ENCODE data around the gene IGSF3.
"Not testable (repeated sequence)": the region's sequence is repeated elsewhere in the genome, so short reads cannot be mapped to it uniquely, and the experiment has no call there.

Gene IGSF3

DNA sequence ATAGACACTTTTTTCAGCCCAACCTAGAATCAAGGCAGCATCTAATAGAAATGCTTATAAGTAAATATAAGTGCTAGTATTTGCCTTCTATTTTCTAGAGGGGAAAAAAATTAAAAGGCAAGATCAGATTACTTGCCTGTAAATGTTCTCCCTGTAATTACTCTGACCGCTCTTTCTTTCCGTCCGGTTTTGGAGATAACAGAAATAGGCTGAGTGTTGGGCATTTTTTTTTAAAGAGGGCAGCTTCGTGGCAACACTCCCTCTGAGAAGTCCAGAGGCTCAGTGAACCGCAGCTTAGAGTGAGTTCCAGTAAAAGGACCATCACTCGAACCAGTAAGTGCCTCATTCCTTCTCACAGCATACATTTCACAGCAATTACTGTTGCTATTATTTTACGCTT is 40.6 kb downstream of the IGSF3 start:
- DNase-seq = not testable (repeated sequence)

- not testable (repeated sequence) for DNase-seq
Measured at GRCh38 chr1:116625155-116625554, 42.4 kb downstream of the IGSF3 start.

DNA sequence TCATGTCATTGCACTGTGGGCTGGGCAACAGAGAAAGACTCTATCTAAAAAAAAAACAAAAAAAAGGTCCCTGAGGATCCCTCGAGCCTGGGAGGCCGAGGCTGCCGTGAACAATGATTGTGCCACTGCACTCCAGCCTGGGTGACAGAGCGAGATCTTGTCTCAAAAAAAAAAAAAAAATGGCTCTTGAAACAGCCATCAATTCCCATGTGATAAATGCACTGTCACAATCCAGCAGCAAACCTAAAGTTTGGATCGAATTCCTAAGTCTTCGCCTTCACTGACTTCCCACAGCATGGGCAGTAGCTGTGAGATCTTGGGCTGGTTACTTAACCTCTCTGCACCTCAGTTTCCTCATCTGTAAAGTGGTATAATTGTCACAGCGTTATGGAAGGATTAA is 43.5 kb downstream of the IGSF3 start:
- no peak for DNase-seq

DNA sequence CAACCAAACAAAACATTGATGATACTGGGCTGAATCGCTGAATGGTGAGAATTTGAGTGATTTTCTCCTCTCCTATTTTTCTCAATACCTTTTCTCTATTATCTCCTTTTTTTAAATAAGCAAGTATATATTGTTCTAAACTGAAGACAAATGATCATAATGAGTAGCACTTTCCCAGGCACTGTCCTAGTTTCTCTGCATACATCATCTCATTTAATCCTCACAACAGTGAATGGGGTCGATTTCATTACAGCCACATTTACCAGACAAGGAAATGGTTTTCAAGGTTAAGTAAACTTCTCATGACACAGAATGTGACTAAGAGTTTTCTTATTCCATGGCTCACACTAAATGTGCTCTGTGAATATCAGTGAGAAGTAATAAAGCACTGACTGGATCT is 45.0 kb downstream of the IGSF3 start:
- DNase-seq = not testable (repeated sequence)

- DNase-seq = not testable (repeated sequence)
Measured at GRCh38 chr1:116621756-116622155, 45.8 kb downstream of the IGSF3 start.

- DNase-seq = not testable (repeated sequence)
Measured at GRCh38 chr1:116620392-116620791, 47.1 kb downstream of the IGSF3 start.

DNA sequence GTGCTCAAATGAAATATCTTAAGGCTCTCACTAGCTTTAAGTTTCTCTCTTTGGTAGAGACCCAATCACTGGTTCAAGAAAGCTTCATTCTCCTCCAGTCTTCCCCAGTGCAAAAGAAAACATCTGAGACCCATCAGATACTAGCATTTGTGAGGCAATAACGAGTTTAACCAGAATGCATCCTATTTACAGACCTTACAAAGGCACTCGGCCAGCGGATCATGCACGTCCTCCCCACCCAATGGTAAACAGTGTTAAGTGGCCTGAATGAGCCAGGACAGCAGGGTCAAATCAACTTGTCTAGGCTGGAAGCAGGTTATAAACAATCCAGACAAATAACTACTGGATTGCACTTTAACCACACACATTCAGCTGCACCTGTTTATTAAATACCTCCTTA is 48.4 kb downstream of the IGSF3 start:
- DNase-seq = not testable (repeated sequence)

GRCh38 chr1:116617808-116618207 is 49.7 kb downstream of the IGSF3 start:
- DNase-seq = not testable (repeated sequence)

DNA sequence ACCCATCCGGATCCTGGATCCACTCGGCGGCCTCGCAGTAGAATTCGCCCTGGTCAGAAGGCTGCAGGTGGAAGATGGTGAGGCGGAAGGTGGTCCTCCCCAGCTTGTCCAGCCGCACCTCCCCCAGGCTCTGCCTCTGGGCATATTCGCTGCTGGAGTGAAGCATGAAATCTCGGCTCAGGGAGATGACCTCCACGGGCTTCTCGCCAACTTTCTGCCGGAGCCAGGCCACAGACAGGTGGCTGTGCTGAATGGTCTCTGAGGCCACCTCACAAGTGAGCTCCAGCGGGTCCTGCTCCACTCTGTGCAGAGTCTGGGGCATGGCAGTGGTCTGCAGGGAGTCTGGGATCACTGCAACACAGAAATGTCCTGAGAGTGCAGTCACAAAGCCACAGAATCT is 53.7 kb downstream of the IGSF3 start:
- not testable (repeated sequence) for DNase-seq

DNA sequence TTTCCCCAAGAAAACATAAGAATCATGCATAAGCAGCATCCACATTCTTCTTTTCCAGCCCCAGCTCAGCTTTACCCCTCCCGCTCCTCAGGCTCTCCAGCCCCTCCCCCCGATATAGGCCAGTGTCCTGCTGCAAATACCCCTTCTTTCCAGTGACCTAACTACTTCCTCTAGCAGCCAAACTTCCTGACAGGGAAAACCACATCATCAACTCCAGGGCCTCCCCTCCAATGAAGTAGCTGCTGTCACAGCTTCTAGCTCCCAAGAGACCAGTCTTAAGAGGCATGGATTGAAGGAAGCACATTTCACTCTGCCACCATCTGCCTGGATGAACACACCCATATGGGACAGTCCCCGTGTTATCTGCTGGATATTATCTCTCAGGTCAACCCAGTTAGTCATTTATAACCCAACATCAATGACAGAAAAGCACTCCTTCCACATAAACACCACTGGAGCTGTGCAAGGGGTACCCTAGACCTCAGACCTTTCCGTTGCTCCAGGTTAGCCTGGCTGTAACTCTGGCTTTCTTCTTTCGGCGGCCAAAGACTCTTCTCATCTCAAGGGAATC is 57.6 kb downstream of the IGSF3 start:
- DNase-seq = not testable (repeated sequence)

DNA sequence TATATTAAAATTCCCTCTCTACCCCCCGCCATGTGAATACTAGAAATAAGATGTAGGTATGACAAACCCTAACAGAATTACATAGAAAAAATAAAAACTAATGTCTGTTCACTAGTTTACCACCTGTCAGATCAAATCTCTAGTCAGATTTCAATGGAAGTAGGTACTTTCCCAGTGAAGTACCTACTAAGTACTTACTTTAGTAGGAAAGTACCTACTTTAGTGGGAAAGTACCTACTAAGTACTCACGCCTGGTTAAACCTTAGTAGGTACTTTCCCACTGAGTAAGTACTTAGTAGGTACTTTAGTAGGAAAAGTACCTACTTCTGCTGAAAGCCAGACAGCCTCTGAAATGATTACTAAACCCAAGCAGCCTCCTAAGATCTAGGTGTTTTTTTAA is 58.7 kb downstream of the IGSF3 start:
- DNase-seq = not testable (repeated sequence)

- DNase-seq = not testable (repeated sequence)
Measured at GRCh38 chr1:116608151-116608550, 59.4 kb downstream of the IGSF3 start.

DNA sequence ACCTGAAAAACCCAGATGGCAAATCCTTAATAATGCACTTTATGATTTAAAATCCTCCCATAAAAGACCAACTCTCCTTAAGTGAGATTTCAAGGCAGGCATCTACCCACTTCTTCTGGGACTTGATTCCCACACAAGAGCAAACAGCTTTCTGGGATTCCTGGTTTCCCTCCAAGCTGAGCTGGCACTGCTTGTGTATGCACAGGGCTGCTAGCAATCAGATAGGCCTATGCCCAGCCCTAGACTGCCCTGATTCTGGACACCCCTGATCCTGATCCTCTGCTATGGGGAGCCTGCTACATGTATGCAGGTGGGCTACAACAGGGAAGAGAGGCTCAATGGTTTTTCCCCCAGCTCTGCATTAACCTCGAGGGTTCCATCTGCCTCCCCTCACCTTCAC is 60.1 kb downstream of the IGSF3 start:
- not testable (repeated sequence) for DNase-seq

DNA sequence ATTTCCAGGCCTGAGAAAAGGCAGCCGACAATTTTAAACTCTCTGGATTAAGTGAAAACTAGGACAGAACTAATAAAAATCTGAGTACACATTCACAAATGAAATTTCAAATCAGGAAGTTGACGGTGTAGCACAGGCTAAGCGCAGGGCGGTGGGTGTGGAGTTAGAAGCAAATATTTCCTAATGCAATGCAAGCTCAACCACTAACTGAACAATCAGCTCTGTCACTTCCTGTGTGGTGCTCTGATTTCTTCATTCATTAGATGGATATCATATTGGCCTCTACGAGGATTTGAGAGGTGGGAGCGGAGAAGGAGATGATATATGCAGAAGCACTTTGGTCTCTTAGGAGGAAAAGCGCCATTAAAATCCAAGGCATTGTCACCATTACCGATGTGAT is 61.5 kb downstream of the IGSF3 start:
- DNase-seq = peak; percentile 6

GRCh38 chr1:116605315-116605714 is 62.2 kb downstream of the IGSF3 start:
- DNase-seq = no peak

GRCh38 chr1:116604408-116604807 is 63.1 kb downstream of the IGSF3 start:
- not testable (repeated sequence) for DNase-seq

DNA sequence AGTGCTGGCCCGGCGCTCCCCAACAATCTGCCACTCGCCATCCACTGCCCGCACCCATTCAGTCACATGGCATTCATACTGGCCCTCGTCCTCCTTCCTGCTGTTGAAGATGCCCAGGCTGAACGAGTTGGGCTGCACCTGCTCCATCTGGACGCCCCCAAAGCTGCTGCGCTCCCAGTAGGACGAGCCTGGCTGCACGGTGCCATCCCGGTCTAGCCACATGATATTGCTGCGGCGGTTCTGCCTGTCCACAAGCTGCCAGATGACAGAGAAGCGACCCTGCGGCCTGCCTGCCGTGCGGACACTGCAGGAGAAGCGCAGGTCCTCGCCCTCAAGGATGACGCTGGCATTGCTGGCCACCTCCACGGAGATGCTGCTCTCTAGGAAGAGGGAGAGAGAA is 63.9 kb downstream of the IGSF3 start:
- DNase-seq = not testable (repeated sequence)

- DNase-seq = not testable (repeated sequence)
Measured at GRCh38 chr1:116599369-116599768, 68.2 kb downstream of the IGSF3 start.

DNA sequence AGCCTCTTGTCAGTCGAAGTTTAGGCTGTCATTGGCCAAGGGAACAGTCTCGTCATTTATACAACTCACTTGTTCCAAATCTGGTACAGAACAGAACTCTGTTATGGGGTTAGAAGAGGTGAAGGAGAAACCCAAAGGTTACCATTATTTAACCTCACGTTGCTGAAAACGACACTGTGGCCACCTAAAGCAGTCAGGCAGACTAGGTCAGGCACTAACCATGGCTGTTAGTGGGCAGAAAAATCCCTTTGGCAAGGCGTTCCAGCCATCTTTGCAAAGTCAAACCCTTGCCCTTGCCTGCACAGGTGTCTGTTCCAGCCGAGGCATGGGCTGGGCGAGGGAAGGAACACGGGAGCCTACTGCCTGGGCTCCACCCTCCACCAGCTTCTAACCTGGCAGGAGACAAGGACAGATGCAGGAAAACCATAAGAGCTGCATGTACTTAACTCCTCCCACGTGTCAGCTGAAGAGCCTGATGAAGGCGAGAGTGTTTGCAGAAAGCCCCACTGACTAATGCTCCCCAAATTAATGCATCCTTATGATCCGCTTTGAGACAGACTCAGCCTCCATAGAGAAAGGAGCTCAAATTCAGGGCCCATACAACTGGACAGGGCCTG is 69.0 kb downstream of the IGSF3 start:
- not testable (repeated sequence) for DNase-seq

GRCh38 chr1:116597388-116597787 is 70.1 kb downstream of the IGSF3 start:
- DNase-seq = not testable (repeated sequence)

GRCh38 chr1:116596742-116597307 is 70.7 kb downstream of the IGSF3 start:
- DNase-seq = not testable (repeated sequence)

DNA sequence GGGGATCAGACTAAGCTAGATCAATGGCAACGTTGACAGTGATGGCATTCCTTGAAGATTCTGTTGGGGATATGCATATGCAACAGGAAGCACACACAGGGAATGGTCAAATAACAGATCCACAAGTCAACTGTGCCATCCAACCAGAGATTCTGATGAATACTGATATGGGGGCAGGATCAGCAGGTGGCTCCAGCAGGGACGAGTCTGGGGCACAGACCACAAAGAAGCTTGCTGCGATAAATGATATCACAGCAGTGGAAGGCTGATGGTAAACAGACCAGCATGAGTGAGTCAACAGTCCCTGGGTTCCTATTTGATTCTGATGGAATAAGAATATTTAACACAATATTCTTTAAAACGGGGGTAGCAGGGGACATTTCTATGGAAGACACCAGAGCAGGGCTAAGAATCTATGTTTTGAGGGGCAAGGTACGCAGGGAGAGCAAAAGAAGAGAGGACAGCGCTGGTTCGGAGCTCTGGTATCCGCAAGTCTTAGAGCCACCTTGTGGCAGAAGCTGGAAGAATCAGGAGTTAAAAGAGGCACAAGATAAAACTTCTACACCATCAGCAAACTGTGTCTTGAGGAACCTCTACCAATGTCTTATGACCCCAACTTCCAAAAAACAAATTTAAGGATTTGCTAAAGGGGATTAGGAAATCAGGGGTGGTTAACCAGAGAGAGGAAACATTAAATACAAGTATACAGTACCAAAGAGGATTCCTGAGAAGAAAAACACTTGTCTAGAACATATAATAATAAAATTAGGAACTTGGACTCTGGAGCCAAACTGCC is 71.4 kb downstream of the IGSF3 start:
- peak; percentile 56 for DNase-seq

DNA sequence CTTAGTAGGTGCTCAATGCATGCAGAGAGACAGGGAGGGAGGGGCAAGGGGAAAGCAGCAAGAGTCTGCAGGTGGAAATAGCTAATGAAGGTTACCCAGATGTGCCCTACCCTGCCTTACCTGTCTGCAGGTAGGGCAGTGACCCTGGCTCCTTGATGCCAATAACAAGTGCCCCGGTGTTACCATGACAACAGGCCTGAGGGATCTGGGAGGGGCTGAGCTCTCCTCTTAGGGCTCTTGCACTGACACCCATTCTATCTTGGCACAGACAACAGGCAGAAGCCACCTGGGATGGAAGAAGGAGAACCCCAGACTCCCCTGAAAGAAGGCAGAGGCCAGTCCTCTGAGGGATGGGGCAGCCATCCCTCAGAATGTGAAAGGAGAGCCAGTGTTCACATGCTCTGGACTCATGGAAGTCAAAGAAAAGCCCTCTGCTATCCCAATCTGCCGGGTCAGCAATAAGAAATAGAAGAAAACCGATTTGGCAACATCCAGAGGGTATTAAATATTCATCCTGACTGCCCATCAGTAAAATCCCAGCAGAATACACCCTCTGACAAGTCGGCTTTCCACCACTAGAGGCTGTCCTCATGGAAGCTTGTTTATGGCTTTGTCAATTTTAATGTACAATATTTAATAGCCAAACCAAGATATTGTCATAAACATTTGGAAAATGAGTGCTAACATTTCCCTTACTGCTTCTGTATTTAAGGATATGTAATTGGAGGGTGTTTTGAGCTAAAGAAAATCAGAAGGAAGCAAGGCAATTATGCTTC is 72.3 kb downstream of the IGSF3 start:
- not testable (repeated sequence) for DNase-seq
